HG03575 (cell line): ENCODE data around the gene PAX6.

ENCODE experiments used
- ATAC-seq: cut with Tn5 transposase; IDR thresholded peaks from one replicate; pipeline ENCODE4 v1.9.1; 2021; ENCODE audit not compliant: unreplicated experiment, insufficient number of reproducible peaks, low FRiP score; ENCODE audit errors: extremely low read depth

The PAX6 gene

GRCh38 chr11:31812383-31813381 is 1.6 kb upstream of the PAX6 start:
- no peak for ATAC-seq

- ATAC-seq: no peak
Observed at GRCh38 chr11:31809857-31810778, 1.0 kb downstream of the PAX6 start.

GRCh38 chr11:31809541-31809856 is 1.6 kb downstream of the PAX6 start:
- no peak for ATAC-seq

- ATAC-seq: no peak
Observed at GRCh38 chr11:31808721-31809540, 2.2 kb downstream of the PAX6 start.

GRCh38 chr11:31807799-31808667 is 3.1 kb downstream of the PAX6 start:
- ATAC-seq: no peak

- no peak for ATAC-seq
Observed at GRCh38 chr11:31806928-31807798, 4.0 kb downstream of the PAX6 start.

- ATAC-seq: no peak
Observed at GRCh38 chr11:31806186-31806927, 4.8 kb downstream of the PAX6 start.

- no peak for ATAC-seq
Observed at GRCh38 chr11:31805629-31806185, 5.4 kb downstream of the PAX6 start.

GRCh38 chr11:31805037-31805628 is 6.0 kb downstream of the PAX6 start:
- ATAC-seq: no peak

- ATAC-seq: no peak
Observed at GRCh38 chr11:31804312-31805036, 6.6 kb downstream of the PAX6 start.

GRCh38 chr11:31803813-31804311 is 7.3 kb downstream of the PAX6 start:
- ATAC-seq: no peak

- no peak for ATAC-seq
Observed at GRCh38 chr11:31802990-31803812, 7.9 kb downstream of the PAX6 start.

- no peak for ATAC-seq
Observed at GRCh38 chr11:31802609-31802989, 8.5 kb downstream of the PAX6 start.

- no peak for ATAC-seq
Observed at GRCh38 chr11:31802000-31802551, 9.0 kb downstream of the PAX6 start.
